HepG2 (cell line): ENCODE measurements around the gene ITGB7. TPM values are rescaled to one million over a fixed set of nuclear protein-coding genes. Genes with fewer than 3 reads are reported as not detected.

Experiments
- ATAC-seq: fragments of 200-7000 bp; cut with Tn5 transposase; 3 replicates; pipeline ENCODE4 v1.9.1; 2020; ENCODE audit warnings: mild to moderate bottlenecking, moderate library complexity
- BruUV-seq: library from RNA; stranded (reverse); fragments of 400-500 nt; replicated peaks from 2 replicates; lab custom pipeline; 2021; lab: Mats Ljungman, UMichigan
- CTCF ChIA-PET: fragments of 300-600 bp; formaldehyde crosslinking; extraction: SDS; loops from one replicate; lab custom pipeline; 2021; ENCODE audit warnings: low total read pairs, inconsistent platforms, low intra/inter-chr PET ratio; lab: Yijun Ruan, JAX
- POLR2A ChIA-PET: fragments of 350-600 bp; sonication (Branson Sonifier 250); formaldehyde crosslinking; loops from one replicate; lab custom pipeline; 2020; ENCODE audit warnings: antibody characterized with exemption, inconsistent platforms; lab: Yijun Ruan, JAX
- DNase-seq: peaks from one replicate; pipeline ENCODE4 v3.0.0-alpha.2; 2015; ENCODE audit warnings: low spot score
- FAIRE-seq: peaks from 3 replicates; lab custom pipeline; 2011; peaks lifted over from hg19 to GRCh38; lab: Jason Lieb, UNC
- H2AFZ ChIP-seq: one replicate; pipeline ENCODE4 v1.6.1; 2011; ENCODE audit warnings: low read length, inconsistent platforms
- H3K27ac ChIP-seq: fragments of 300-600 bp; 3 replicates; pipeline ENCODE4 v1.8.0; 2011; ENCODE audit warnings: mixed run types, mild to moderate bottlenecking, mixed read lengths, low read length, inconsistent platforms; ENCODE audit not compliant: insufficient read depth; ENCODE audit errors: extremely low read length
- H3K27me3 ChIP-seq, 2 experiments: fragments of 200-600 bp in 1 of 2; 2 replicates in 1 of 2; 3 replicates in 1 of 2; pipeline versions ENCODE4 v1.6.0 to v1.8.0; 2011; ENCODE audit warnings: low read length in 2 of 2, mild to moderate bottlenecking in 2 of 2, moderate library complexity in 2 of 2, inconsistent platforms in 1 of 2; ENCODE audit not compliant: insufficient read depth in 2 of 2, control insufficient read depth in 1 of 2
- H3K36me3 ChIP-seq, 2 experiments: fragments of 200-600 bp in 1 of 2; replicated peaks in 1 of 2; 2 replicates in 1 of 2; 3 replicates in 1 of 2; pipeline versions ENCODE4 v1.5.1 to v1.8.0; 2011; ENCODE audit warnings: low read length in 2 of 2, inconsistent platforms in 1 of 2; ENCODE audit not compliant: insufficient read depth in 2 of 2, control insufficient read depth in 1 of 2
- H3K4me1 ChIP-seq: 2 replicates; pipeline ENCODE4 v1.5.1; 2012; ENCODE audit warnings: low read length, inconsistent platforms; ENCODE audit not compliant: insufficient read depth
- H3K4me2 ChIP-seq: 2 replicates; pipeline ENCODE4 v1.6.0; 2011; ENCODE audit warnings: low read depth, low read length, inconsistent platforms
- H3K4me3 ChIP-seq, 3 experiments: fragments of 200-600 bp in 1 of 3; sonication (generic), shearing (Covaris generic) in 1 of 3; replicated peaks in 1 of 3; 2 replicates each; pipeline ENCODE4 v1.5.1; 2011 to 2016; ENCODE audit warnings: low read length in 3 of 3, inconsistent platforms in 2 of 3, low read depth in 2 of 3, mild to moderate bottlenecking in 2 of 3, control low read depth in 1 of 3, mixed read lengths in 1 of 3; ENCODE audit not compliant: insufficient read depth in 1 of 3
- H3K79me2 ChIP-seq: one replicate; pipeline ENCODE4 v1.6.1; 2011; ENCODE audit warnings: low read length, inconsistent platforms; ENCODE audit not compliant: insufficient read depth
- H3K9ac ChIP-seq: 2 replicates; pipeline ENCODE4 v1.6.0; 2011; ENCODE audit warnings: mild to moderate bottlenecking, low read depth, low read length, inconsistent platforms; ENCODE audit not compliant: insufficient read depth
- H3K9me3 ChIP-seq: 2 replicates; pipeline ENCODE4 v1.5.1; 2012; ENCODE audit warnings: mild to moderate bottlenecking, low read length
- H4K20me1 ChIP-seq: 2 replicates; pipeline ENCODE4 v1.6.0; 2011; ENCODE audit warnings: inconsistent platforms, mild to moderate bottlenecking, low read length, moderate library complexity; ENCODE audit not compliant: insufficient read depth
- DNMT1 ChIP-seq: sonication (generic); formaldehyde crosslinking; IDR thresholded peaks from 2 replicates; pipeline ENCODE4 v1.5.1; 2020; ENCODE audit warnings: mild to moderate bottlenecking, missing genetic modification reagents
- ISL2 ChIP-seq: sonication (generic); formaldehyde crosslinking; IDR thresholded peaks from 2 replicates; pipeline ENCODE4 v1.5.0; 2020; ENCODE audit warnings: missing genetic modification reagents
- MED8 ChIP-seq: sonication (generic); formaldehyde crosslinking; IDR thresholded peaks from 2 replicates; pipeline ENCODE4 v1.8.1; 2023; ENCODE audit warnings: mild to moderate bottlenecking, missing genetic modification reagents; ENCODE audit not compliant: insufficient replicate concordance
- POLR2AphosphoS5 ChIP-seq: IDR thresholded peaks from 2 replicates; pipeline ENCODE4 v1.6.1; 2012; ENCODE audit warnings: low read depth, low read length
- REXO4 ChIP-seq: sonication (generic); formaldehyde crosslinking; IDR thresholded peaks from 2 replicates; pipeline ENCODE4 v1.8.0; 2022; ENCODE audit warnings: missing genetic modification reagents, mild to moderate bottlenecking, borderline replicate concordance
- SOX13 ChIP-seq, 3 experiments: fragments of 450-650 bp in 1 of 3; sonication (generic) in 1 of 3; formaldehyde crosslinking in 1 of 3; IDR thresholded peaks in 2 of 3; conservative IDR thresholded peaks in 1 of 3; 2 replicates each; pipeline versions ENCODE4 v1.5.0 to v1.6.1; 2016 to 2020; ENCODE audit warnings: antibody characterized with exemption in 1 of 3, mild to moderate bottlenecking in 1 of 3, missing compliant biosample characterization in 1 of 3, missing genetic modification reagents in 1 of 3, moderate library complexity in 1 of 3
- SRSF1 ChIP-seq: fragments of 200-400 bp; formaldehyde crosslinking; optimal IDR thresholded peaks from 2 replicates; pipeline ENCODE3; 2017; ENCODE audit warnings: mild to moderate bottlenecking, low read depth, low read length, moderate library complexity
- ZBTB25 ChIP-seq: IDR thresholded peaks from 2 replicates; pipeline ENCODE4 v1.6.1; 2018; ENCODE audit warnings: missing genetic modification reagents
- WGBS: methylation state at CpG from one replicate; pipeline ENCODE4 v1.1.6; 2017; ENCODE audit warnings: low lambda C conversion rate; 5-methylcytosine and 5-hydroxymethylcytosine counted together
- in situ Hi-C: cut with HindIII; loops from 2 replicates; pipeline ENCODE4 v1.10.0; 2017; ENCODE audit warnings: low pct_unique_long_range_greater_than_20kb; ENCODE audit not compliant: extremely low pct_ligation_motif_present
- intact Hi-C: fragments of 100-400 bp; cut with micrococcal nuclease; formaldehyde crosslinking; loops from one replicate; pipeline ENCODE4 v1.10.0; 2022; ENCODE audit not compliant: unreplicated experiment
- polyA plus RNA-seq, 8 experiments: library from polyadenylated mRNA; depleted of rRNA in 3 of 8; stranded (reverse) in 7 of 8; unstranded in 1 of 8; fragments of >200 nt; fragmentation: Illumina TruSeq in 4 of 8; extraction: Trizol in 4 of 8; gene quantifications; 2 replicates each; pipeline versions ENCODE4 v1.2.1 to v1.2.3, GENCODE V29; 2011 to 2016; ENCODE audit warnings: low read depth in 4 of 8, missing spikeins in 1 of 8, mixed read lengths in 1 of 8; ENCODE audit not compliant: insufficient read depth in 1 of 8
- small RNA-seq, 3 experiments: library from RNA; depleted of rRNA; stranded (forward); fragments of <200 nt; gene quantifications; one replicate each; pipeline ENCODE3, GENCODE V24; 2012; ENCODE audit warnings: low read depth in 2 of 3, low replicate concordance in 1 of 3; ENCODE audit not compliant: insufficient read length in 3 of 3, insufficient read depth in 2 of 3
- total RNA-seq, 5 experiments: library from RNA; depleted of rRNA; stranded (reverse); fragments of >200 nt; fragmentation: Illumina TruSeq; extraction: Trizol; gene quantifications; 2 replicates each; pipeline ENCODE4 v1.2.3, GENCODE V29; 2016; ENCODE audit warnings: low read depth in 1 of 5

ITGB7 gene
- total and polyA plus RNA-seq, 2 of the 13 experiments (the other 11 are each of a cell fraction or from before 2014, with no cell fraction given): 0.16 to 0.18 TPM

DNA sequence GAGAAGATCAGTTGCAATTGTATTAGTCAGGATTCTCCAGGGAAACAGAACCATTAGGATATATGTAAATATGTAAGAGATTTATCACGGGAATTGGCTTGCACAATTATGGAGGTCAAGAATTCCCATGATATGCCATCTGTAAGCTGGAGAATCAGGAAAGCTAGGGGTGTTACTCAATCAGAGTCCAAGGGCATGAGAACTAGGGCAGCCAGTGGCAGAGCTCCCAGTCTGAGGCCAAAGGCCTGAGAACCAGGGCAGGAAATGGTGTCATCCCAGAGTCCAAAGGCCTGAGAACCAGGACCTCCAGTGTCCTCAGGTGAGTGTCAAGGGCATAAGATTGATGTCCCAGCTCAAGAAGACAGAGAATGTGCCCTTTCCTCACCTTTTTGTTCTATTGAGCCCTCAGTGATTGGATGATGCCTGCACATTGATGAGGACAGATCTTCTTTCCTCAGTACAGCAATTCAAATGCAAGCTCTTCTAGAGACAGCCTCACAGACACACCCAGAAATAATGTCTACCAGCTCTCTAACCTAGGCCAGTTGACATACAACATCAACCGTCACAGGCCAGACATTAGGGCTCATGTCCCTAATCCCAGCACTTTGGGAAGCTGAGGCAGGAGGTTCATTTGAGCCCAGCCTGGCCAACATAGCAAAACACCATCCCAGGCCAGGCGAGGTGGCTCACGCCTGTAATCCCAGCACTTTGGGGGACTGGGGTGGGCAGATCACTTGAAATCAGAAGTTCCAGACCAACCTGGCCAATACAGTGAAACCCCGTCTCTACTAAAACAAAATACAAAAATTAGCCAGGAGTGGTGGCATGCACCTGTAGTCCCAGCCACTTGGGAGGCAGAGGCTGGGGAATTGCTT, 61.4 kb downstream of the ITGB7 start (continued):
- no peak for TF ChIP-seq ZBTB25
- TF ChIP-seq REXO4 (CRISPR knock-in tag): no peak
- TF ChIP-seq DNMT1 (CRISPR knock-in tag): no peak
- no peak for TF ChIP-seq SRSF1
- TF ChIP-seq ISL2 (CRISPR knock-in tag): no peak
- TF ChIP-seq MED8 (CRISPR knock-in tag): no peak
- TF ChIP-seq, all 625 proteins: peak for 106

- H3K27ac ChIP-seq: no peak overlapping the region
- WGBS: 15% methylated on average over 4 of the region's 4 CpGs
- no peak overlapping the region for H3K4me2 ChIP-seq
- intact Hi-C loops: no loop called here
- peaks cover 10% of the 10 kb centered on the region for H3K9me3 ChIP-seq
- ChIA-PET POLR2A (interaction anchor here (0.7 kb wide), 1 partner anchor 64 kb away, joined by 3 read pairs; the partner anchor contains the start of gene SPRYD3), CTCF (no interaction called here)
- DNase-seq (peak; percentile 14), FAIRE-seq (no peak), ATAC-seq (no peak)
- no peaks in the 10 kb centered on the region for H4K20me1 ChIP-seq
- peaks cover 23% of the 10 kb centered on the region for H3K4me1 ChIP-seq
- H3K36me3 ChIP-seq: no peaks in the 10 kb centered on the region
- H2AFZ ChIP-seq: no peak overlapping the region
- H3K4me3 ChIP-seq: no peak overlapping the region
- no peak overlapping the region for H3K9ac ChIP-seq
- in situ Hi-C loops: no loop called here
- no peaks in the 10 kb centered on the region for H3K79me2 ChIP-seq
- no peak for TF ChIP-seq POLR2AphosphoS5
- no peak for TF ChIP-seq SOX13 (IDR thresholded peaks at IDR 0.05)
- peak in 1 of 2 experiments; percentile 35; a peak in 1 of 4 replicates for TF ChIP-seq SOX13 (CRISPR knock-in tag; conservative IDR thresholded peaks at IDR 0.05 in 1 of 2, IDR thresholded peaks at IDR 0.05 in 1 of 2)
- no TSS peak for BruUV-seq
- no peaks in the 10 kb centered on the region for H3K27me3 ChIP-seq
Observed at GRCh38 chr12:53143355-53143754, 63.7 kb downstream of the ITGB7 start.

Small RNA genes within 50 kb of the gene (small RNA-seq; reads per million reads assigned to genes)
- gene HIGD1AP1: 0 reads per million in 3 experiments

Other genes with a start within 250 kb of the ITGB7 start
- 548 and 779 TPM in 2 replicates for gene EIF4B, start 200.8 kb downstream of the ITGB7 start, total RNA-seq (2016; rRNA removed; fragmentation: Illumina TruSeq; extraction: Trizol)
- 327 and 416 TPM in 2 replicates for gene EIF4B, start 200.8 kb downstream of the ITGB7 start, polyA plus RNA-seq (2011; rRNA removed)
- 3.2 and 8.9 TPM in 2 replicates for gene TNS2, start 157.2 kb downstream of the ITGB7 start, total RNA-seq (2016; rRNA removed; fragmentation: Illumina TruSeq; extraction: Trizol)
- gene TNS2, start 157.2 kb downstream of the ITGB7 start, polyA plus RNA-seq (2011; rRNA removed): 18.0 and 20.4 TPM in 2 replicates
- gene SPRYD3, start 127.9 kb downstream of the ITGB7 start, total RNA-seq (2016; rRNA removed; fragmentation: Illumina TruSeq; extraction: Trizol): 9.0 and 9.2 TPM in 2 replicates
- gene SPRYD3, start 127.9 kb downstream of the ITGB7 start, polyA plus RNA-seq (2011; rRNA removed): 9.2 and 10.7 TPM in 2 replicates
- gene IGFBP6, start 109.6 kb downstream of the ITGB7 start, total RNA-seq (2016; rRNA removed; fragmentation: Illumina TruSeq; extraction: Trizol): 2.1 and 3.9 TPM in 2 replicates
- 22.6 and 25.2 TPM in 2 replicates for gene IGFBP6, start 109.6 kb downstream of the ITGB7 start, polyA plus RNA-seq (2011; rRNA removed)
- 6.1 and 14.9 TPM in 2 replicates for gene SOAT2, start 103.8 kb downstream of the ITGB7 start, total RNA-seq (2016; rRNA removed; fragmentation: Illumina TruSeq; extraction: Trizol)
- 108 and 131 TPM in 2 replicates for gene SOAT2, start 103.8 kb downstream of the ITGB7 start, polyA plus RNA-seq (2011; rRNA removed)
- 15.0 and 16.9 TPM in 2 replicates for gene ZNF740, start 26.5 kb downstream of the ITGB7 start, total RNA-seq (2016; rRNA removed; fragmentation: Illumina TruSeq; extraction: Trizol)
- 19.0 and 22.0 TPM in 2 replicates for gene ZNF740, start 26.5 kb downstream of the ITGB7 start, polyA plus RNA-seq (2011; rRNA removed)
- gene CSAD, start 26.3 kb downstream of the ITGB7 start, total RNA-seq (2016; rRNA removed; fragmentation: Illumina TruSeq; extraction: Trizol): 2.7 and 7.2 TPM in 2 replicates
- gene CSAD, start 26.3 kb downstream of the ITGB7 start, polyA plus RNA-seq (2011; rRNA removed): 23.5 and 25.2 TPM in 2 replicates
- 0.77 and 0.91 TPM in 2 replicates for gene RARG, start 25.0 kb upstream of the ITGB7 start, total RNA-seq (2016; rRNA removed; fragmentation: Illumina TruSeq; extraction: Trizol)
- gene RARG, start 25.0 kb upstream of the ITGB7 start, polyA plus RNA-seq (2011; rRNA removed): 1.5 and 1.6 TPM in 2 replicates
- gene ESPL1, start 61.0 kb upstream of the ITGB7 start, total RNA-seq (2016; rRNA removed; fragmentation: Illumina TruSeq; extraction: Trizol): 11.5 and 11.6 TPM in 2 replicates
- 5.3 and 5.8 TPM in 2 replicates for gene ESPL1, start 61.0 kb upstream of the ITGB7 start, polyA plus RNA-seq (2011; rRNA removed)
- 462 and 578 TPM in 2 replicates for gene PFDN5, start 88.3 kb upstream of the ITGB7 start, total RNA-seq (2016; rRNA removed; fragmentation: Illumina TruSeq; extraction: Trizol)
- gene PFDN5, start 88.3 kb upstream of the ITGB7 start, polyA plus RNA-seq (2011; rRNA removed): 440 and 449 TPM in 2 replicates
- 58.0 and 62.6 TPM in 2 replicates for gene MYG1, start 92.4 kb upstream of the ITGB7 start, total RNA-seq (2016; rRNA removed; fragmentation: Illumina TruSeq; extraction: Trizol)
- 38.6 and 40.7 TPM in 2 replicates for gene MYG1, start 92.4 kb upstream of the ITGB7 start, polyA plus RNA-seq (2011; rRNA removed)
- 47.6 and 49.9 TPM in 2 replicates for gene AAAS, start 114.4 kb upstream of the ITGB7 start, total RNA-seq (2016; rRNA removed; fragmentation: Illumina TruSeq; extraction: Trizol)
- 52.0 and 54.0 TPM in 2 replicates for gene AAAS, start 114.4 kb upstream of the ITGB7 start, polyA plus RNA-seq (2011; rRNA removed)
- gene SP7, start 129.1 kb upstream of the ITGB7 start, total RNA-seq (2016; rRNA removed; fragmentation: Illumina TruSeq; extraction: Trizol): not detected in 2 replicates
- not detected in 2 replicates for gene SP7, start 129.1 kb upstream of the ITGB7 start, polyA plus RNA-seq (2011; rRNA removed)
- 27.5 and 46.7 TPM in 2 replicates for gene SP1, start 172.9 kb upstream of the ITGB7 start, total RNA-seq (2016; rRNA removed; fragmentation: Illumina TruSeq; extraction: Trizol)
- 26.5 and 27.3 TPM in 2 replicates for gene SP1, start 172.9 kb upstream of the ITGB7 start, polyA plus RNA-seq (2011; rRNA removed)
- gene AMHR2, start 216.6 kb upstream of the ITGB7 start, total RNA-seq (2016; rRNA removed; fragmentation: Illumina TruSeq; extraction: Trizol): 0.58 and 0.90 TPM in 2 replicates
- gene AMHR2, start 216.6 kb upstream of the ITGB7 start, polyA plus RNA-seq (2011; rRNA removed): 0.24 and 0.50 TPM in 2 replicates
- 102 and 109 TPM in 2 replicates for gene PRR13, start 234.5 kb upstream of the ITGB7 start, total RNA-seq (2016; rRNA removed; fragmentation: Illumina TruSeq; extraction: Trizol)
- gene PRR13, start 234.5 kb upstream of the ITGB7 start, polyA plus RNA-seq (2011; rRNA removed): 65.0 and 70.4 TPM in 2 replicates
- gene PCBP2, start 244.9 kb upstream of the ITGB7 start, total RNA-seq (2016; rRNA removed; fragmentation: Illumina TruSeq; extraction: Trizol): 154 and 265 TPM in 2 replicates
- 345 and 390 TPM in 2 replicates for gene PCBP2, start 244.9 kb upstream of the ITGB7 start, polyA plus RNA-seq (2011; rRNA removed)